Stimulated activated CD8-positive, alpha-beta memory T cell treated with anti-CD3 and anti-CD28 coated beads, Interleukin-15, amount 100 ng/mL, for 1 hour (primary cell): ENCODE data around the gene VWA8.
"Not testable (repeated sequence)": the region's sequence is repeated elsewhere in the genome, so short reads cannot be mapped to it uniquely, and the experiment has no call there.

Experiments
- DNase-seq: peaks from one replicate; pipeline ENCODE4 v3.0.0-alpha.2; 2020; ENCODE audit warnings: low read depth

VWA8 gene

DNA sequence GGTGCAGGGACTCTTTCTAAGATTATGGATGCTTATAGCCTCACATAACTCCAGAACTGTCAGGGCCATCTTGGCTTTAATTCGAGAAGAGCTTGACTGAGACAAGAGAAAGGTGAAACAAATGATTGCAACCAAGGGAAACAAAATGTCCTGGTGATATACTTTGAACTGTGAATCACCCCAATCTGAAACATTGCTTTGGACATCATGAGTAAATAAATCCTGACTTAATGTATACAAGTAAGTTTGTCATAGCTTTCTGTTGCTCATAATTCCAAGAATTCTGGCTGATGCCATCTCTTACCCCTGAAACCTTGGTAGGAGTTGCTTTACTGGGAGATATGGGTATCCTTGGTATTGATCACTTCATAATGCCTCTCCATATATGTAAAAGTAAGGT lies 5.8 kb upstream of the VWA8 start:
- DNase-seq = no peak

DNA sequence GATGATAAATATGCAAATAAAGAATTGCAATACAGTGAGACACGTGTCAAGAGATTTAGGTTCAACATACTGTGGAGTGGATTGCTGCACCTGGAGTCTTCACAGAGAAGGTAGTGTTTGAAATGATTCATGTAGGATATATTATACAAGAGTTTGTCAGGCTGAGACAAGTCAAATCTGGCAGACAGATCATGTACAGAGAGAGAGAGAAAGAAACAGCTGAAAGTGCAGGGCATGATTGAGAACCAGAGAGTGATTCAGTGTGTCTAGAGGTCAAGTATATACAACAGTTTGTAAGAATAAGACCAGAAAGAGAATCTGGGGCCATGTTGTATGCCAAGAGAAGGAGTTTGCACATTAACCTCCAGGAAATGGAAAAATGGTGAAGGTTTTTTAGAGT lies 2.1 kb upstream of the VWA8 start:
- DNase-seq = no peak

DNA sequence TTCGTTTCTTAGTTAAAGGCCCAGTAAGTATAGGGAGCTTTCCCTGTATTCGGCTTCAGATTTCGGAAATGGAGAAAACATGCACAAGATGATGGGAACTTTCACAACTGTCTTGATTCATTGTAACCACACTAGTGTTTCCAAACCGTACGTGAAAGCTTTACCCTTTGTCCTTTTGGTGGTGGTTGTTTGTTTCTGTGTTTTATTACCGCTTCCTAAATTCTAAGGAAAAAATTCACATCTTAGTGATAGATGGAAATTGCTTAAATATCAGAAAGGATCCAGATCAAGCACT lies 504 bp upstream of the VWA8 start:
- no peak for DNase-seq

DNA sequence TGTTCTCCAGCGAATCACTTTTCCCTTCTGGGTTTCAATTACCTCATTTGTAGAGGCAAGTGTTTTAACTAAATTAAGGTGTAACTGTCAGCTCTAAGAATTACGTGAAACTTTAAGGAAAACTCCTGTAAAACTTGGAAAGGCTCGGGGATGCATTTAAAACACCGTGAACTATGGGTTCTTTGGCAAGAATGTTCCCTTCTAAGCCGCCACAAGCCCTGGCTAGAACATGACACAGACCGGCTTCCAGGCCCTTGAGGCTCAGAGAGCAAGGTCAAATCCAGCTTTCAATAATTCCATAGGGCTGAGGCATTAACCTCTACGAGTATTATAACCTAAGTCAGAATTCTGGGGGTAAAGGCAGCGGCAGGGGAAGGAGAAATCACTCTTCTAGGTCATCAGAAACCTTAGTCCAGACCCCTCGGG lies 685 bp downstream of the VWA8 start:
- DNase-seq = no peak

DNA sequence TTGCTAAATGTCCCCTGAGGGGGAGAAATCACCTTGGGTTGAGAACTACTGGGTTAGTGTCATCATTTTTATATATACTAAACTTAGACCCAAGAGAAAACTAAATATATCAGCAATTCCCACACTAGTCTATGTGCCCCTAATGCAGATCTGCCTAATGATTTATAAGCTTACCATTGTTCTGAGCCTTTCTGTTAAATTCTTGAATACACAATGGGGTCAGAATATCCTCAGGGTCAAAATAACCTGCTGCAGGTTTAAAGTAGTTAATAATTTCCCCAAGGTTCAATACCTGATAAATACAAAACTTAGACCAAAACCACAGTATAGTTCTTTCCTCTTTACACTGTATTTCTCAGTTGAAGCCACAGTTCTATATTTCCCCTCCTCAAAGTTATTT lies 4.6 kb downstream of the VWA8 start:
- DNase-seq = no peak

DNA sequence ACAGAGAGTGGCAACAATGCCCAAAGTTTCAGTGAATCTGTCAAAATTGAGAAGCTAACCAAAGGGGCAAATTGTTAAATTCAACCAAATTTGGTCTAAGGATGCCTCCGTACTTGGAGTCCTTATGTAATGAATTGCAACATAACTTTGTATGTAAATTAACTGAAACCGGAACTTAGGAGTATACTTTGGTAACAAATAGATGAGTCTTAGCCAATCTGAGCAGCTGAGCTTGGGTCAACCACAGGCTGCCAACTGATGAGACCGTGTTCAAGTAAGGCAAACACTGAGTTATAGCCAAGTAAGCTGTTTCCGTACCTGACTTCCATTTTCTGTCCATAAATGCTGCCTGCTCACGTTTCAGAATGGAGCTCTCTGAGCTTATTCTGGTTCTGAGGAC lies 5.3 kb downstream of the VWA8 start:
- no peak for DNase-seq

DNA sequence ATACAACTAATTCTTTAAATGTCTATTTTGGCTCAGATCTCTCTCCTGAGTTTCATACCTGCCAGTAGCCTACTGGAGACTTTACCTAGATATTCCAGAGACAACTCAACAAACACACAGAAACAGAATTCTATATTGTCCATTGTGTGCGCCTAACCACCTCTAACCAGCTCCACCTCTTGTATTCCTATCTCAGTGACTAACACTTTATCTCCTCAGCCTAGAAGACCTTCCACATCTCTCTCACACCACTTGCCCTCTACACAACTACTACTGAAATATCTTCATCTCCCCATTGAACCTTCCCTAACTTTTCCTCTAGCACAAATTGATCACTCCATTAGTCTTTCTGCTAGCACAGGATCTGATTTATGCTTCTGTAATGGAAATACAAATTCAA lies 6.7 kb downstream of the VWA8 start:
- no peak for DNase-seq

DNA sequence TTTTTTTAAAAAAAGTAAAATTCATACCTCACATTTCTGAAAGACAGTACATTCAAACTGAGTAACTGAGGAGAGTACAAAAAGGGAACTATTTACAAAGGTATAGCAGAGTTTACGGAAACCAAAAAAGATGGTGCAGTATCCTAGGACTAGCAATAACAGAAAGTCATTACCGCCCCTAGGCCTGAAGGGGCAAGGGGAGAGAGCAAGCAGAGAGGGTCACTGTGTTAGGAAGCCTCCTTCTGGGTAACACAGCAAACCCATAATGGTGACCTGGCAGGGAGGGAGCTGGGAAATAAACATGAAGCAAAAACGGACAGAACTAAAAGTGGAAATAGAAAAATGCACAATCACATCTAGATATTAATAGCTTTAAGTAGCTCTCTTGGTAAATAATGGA lies 8.2 kb downstream of the VWA8 start:
- no peak for DNase-seq

DNA sequence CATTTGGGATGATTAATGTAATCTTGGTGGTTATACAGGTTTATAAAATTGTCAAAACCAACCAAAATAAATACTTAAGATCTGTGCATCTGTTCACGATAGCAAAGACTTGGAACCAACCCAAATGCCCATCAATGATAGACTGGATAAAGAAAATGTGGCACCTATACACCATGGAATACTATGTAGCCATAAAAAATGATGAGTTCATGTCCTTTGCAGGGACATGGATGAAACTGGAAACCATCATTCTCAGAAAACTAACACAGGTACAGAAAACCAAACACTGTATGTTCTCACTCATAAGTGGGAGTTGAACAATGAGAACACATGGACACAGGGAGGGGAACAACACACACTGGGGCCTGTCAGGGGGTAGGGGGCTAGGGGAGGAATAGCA lies 11.8 kb downstream of the VWA8 start:
- not testable (repeated sequence) for DNase-seq

DNA sequence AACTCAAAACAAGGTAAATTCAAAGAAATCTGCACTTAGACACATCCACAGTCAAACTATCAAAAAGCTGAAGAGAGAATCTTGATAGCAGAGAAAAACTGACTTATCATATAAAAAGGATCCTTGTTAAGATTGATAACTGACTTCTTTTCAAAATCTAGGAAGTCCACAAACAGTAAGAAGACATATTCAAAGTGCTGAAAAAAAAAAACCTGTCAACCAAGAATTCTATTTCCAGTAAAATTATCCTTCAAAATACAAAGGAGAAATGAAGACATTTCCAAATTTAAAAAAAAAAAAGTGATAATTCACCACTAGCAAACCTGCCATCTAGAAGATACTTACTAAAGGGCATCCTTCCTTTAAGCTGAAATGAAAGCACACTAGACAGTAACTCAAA lies 15.0 kb downstream of the VWA8 start:
- DNase-seq = no peak

DNA sequence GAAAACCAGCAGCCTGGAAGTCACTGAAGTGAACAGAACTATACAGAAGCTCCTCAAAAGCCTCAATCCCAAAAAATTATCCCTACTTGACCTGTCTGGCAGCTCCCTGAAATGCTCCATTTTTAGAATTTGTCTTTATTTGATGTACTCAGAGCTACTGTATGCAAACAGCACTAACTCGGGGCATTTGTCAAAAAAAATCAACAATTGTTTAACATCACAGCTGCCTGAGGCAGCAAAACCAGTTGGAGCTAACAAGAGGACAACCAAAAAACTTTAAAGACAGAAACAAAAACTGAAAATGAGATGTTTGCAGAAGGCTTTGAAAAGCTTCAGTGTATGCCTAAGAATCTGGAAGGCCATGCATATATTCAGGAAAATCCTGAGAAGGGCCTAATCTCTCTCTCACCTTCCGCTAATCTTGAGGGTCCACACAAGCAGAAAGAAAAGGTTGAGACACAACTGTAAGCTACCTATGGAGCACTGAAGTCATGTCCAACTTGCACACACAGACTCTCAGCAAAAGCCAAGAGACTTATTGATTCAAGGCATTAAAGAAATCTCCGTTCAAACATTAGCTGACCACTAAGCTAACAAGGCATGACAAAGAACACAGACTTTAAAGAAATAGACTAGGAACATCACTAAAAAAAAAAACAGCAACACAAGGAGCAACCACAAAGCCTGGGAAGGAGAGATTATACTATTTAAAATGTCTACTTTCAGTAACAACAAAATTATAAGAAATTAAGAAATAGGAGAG lies 16.1 kb downstream of the VWA8 start:
- no peak for DNase-seq

DNA sequence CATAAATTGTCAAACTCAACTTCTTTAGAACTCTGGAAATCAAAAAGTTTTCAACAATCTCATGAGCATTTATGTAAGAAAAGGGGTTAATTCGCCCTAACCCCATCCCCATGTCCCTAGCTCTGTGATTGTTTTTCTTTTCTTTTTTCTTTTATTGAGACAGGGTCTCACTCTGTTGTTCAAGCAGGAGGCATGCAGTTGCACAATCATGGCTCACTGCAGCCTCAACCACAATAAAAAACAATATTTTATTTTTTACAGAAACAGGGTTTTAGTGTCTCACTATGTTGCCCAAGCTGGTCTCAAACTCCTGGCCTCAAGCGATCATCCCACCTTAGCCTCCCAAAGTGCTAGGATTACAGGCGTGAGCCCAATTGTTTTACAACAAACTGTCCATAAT lies 16.7 kb downstream of the VWA8 start:
- no peak for DNase-seq

DNA sequence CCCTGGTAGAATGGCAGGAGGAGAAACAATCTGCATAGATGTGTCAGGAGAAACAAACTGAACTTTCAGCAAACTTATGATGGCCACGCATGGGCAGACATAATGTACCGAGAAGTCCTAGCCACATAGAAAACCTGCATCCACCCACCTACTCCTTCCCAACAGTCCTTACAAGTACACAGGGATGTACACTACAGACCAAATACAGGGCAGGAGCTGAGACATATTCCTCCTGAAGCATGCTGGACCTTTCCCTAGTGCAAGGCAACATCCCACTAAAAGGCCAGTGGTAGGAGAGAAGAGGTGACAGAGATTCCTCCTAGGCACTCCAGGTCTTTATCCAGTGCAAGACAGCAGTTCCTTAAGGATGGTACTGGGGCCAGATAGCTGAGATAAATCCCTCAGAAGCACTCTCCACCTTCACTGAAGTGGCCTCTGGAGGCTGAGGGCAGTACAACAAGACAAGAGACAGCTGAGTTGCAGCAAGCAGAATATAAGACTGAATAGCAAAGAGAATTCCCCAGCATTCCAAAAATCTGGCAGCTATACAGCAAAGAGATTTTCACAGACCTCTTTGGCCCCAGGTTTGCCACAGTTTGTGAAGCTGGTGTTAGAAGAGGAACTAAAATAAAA lies 18.3 kb downstream of the VWA8 start:
- no peak for DNase-seq

DNA sequence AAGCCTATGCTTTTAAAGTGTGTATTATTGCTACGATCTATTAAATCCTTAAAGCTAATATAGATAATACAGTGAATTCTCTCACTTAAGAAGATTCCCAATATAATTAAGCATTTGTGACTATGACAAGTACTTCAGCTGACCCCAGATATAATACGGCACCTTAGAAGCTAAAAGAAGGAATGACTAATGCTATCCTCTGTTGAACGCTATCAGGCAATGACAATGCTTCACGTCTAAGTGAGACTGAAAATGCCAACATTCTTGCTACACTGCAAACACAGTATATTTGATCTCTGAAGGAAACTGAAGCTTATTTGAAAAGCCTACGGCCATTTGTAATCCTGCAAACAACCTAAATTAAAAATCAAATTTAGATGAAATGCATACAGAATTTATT lies 19.7 kb downstream of the VWA8 start:
- no peak for DNase-seq

DNA sequence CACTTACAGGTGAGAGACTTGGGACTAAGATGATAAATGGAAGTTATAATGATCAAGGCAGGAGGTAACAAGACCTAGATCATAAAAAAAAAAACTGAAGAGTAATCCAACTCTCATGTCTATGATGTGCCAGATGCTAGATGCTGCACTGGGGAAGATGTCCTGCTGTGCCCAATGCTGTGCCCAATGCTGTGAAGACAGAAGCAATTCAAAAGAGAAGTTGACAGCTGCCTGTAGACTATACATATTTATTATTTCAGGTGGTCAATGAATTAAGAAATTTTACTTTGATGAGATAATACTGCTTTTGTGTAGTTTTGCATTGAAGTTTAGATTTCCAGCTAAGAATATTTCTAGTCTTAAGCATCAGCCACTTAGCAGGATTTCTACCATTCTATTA lies 21.5 kb downstream of the VWA8 start:
- no peak for DNase-seq

DNA sequence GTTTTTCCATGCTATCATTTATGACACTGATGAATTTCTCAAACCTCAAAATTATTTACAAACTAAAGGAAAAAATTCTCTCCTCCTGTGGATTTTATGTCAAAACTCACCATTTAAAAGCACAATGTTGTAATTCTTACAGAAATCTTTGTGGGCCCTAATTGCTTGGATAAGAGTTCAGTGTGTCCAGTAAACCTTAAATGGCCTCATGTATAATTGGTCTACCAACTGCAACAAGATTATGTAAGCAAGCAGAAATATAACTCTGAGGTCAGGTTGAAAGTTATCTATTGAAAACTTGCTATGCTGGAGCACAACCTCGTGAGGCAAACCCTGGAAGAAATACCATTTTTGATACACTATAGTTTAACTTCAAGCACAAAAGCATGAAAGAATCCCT lies 22.0 kb downstream of the VWA8 start:
- no peak for DNase-seq

DNA sequence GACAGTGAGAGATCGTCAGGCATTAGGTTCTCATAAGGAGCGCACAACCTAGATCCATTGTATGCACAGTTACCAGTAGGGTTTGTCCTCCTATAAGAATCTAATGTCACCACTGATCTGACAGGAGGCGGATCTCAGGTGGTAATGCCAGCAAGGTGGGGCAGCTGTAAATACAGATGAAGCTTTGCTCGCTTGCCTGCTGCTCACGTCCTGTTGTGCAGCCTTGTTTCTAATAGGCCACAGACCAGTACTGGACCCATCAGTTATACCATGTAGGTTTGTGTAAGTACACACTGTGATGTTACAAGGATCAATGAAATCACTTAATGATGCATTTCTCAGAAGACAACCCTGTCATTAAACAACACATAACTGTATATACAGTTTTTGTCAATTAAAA lies 23.5 kb downstream of the VWA8 start:
- no peak for DNase-seq

DNA sequence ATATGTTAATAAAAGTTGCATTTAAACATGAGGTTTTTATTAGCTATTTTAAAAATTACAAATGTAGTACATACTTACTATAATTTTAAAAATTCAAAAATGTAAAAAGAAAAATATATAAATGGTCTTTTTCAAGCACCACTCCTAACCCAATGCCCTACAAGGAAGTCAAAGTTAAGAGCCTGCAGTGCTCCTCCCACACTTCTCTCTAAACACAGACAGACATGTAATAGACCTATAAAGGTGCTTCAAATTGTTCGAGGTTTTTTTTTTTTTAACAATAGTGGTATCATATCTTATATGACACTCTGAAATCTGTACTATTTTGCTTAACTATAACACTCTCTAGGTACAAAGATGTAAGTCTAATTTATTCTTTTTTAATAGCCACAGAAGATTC lies 25.4 kb downstream of the VWA8 start:
- DNase-seq = no peak

DNA sequence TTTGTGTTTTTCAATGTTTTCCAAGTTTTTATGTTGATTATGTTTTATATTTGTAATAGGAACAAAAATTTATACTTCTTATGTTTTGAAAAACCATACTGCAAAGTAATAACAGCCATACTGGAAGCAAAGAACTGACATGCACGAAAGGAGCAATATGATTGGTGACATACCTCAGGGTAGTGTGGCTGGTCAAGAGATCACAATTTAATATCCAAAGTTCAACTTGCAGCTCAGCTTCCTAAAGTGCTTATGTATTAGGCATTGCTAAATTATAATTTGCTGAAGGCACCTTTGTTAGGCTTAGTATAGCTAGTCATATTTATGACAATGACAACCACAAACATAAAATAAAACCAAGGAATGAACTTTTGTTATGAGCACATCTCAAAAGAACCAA lies 25.9 kb downstream of the VWA8 start:
- no peak for DNase-seq

DNA sequence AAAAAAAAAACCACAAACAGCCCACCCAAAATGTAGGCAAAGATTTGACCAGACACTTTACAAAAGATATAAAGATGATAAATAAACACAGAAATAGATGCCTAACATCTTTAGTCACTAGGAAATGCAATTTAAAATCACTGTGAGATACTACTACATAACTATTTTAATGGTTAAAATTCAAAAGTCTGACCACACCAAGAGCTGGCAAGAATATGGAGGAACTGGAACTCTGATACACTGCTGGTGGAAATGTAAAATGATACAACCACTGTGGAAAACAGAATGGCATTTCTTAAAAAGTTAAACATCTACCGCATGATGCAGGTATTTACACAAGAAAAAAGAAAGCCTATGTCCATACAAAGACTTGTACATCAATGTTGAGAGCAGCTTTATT lies 26.8 kb downstream of the VWA8 start:
- DNase-seq = no peak

DNA sequence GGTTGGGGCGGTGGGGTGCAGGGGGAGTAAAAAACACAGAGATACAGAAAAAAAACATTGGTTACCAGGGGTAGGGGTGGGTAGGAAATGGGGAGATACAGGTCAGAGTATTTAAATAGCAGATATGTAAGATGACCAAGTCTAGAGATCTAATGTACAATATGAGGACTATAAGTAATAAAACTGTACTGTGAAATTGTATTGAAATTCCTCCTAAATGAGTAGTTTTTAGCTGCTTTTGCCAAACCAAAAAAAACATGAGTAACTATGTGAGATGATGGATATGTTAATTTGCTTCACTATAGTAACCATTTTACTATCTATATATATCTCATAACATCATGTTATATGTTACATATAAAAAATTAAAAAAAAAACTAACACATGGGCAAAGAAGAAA lies 29.6 kb downstream of the VWA8 start:
- no peak for DNase-seq

DNA sequence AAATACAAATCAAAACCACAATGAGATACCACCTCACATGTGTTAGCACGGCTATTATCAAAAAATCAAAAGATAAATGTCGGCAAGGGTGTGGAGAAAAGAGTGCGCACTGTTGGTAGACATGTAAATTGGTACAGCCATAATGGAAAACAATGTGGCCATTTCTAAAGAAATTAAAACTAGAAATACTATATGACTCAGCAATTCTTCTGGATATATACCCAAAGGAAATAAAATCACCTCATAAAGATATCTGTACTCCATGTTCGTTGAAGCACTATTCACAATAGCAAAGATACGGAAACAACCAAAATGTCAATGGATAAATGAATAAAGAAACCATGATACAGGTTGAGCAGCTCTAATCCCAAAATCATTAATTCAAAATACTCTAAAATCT lies 30.8 kb downstream of the VWA8 start:
- DNase-seq = no peak

DNA sequence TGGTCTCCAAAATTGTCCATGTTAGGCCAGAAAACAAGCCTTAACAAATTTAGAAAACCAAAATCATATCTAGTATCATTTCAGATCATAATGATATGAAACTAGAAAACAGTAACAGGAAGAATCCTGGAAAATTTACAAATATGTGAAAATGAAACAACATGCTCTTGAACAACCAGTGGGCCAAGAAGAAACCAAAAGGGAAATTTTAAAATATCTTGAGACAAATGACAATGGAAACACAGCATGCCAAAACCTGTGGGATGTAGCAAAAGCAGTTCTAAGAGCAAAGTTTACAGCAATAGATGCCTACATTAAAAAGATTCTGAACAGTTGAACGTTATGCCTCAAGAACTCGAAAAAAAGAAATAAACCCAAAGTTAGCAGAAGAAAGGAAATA lies 32.6 kb downstream of the VWA8 start:
- no peak for DNase-seq

DNA sequence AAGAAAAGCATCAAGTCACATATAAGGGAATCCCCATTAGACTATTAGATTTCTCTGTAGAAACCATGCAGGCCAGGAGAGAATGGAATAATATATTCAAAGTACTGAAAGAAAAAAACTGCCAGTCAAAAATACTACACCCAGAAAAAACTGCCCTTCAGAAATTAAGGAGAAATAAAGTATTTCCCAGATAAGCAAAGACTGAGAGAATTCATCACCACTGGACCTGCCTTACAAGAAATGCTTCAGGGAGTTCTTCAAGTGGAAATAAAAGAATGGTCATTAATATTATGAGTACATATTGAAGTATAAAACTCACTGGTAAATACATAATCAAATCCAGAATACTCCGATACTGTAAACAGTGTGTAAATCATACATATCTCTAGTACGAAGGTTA lies 35.9 kb downstream of the VWA8 start:
- DNase-seq = no peak
